Measurements from ENCODE around the gene ACTR3. TPM values are rescaled to one million over a fixed set of nuclear protein-coding genes. Genes with fewer than 3 reads are reported as not detected.

Gene ACTR3
- total RNA-seq, 1 donor from 2014 or later: 638 TPM

DNA sequence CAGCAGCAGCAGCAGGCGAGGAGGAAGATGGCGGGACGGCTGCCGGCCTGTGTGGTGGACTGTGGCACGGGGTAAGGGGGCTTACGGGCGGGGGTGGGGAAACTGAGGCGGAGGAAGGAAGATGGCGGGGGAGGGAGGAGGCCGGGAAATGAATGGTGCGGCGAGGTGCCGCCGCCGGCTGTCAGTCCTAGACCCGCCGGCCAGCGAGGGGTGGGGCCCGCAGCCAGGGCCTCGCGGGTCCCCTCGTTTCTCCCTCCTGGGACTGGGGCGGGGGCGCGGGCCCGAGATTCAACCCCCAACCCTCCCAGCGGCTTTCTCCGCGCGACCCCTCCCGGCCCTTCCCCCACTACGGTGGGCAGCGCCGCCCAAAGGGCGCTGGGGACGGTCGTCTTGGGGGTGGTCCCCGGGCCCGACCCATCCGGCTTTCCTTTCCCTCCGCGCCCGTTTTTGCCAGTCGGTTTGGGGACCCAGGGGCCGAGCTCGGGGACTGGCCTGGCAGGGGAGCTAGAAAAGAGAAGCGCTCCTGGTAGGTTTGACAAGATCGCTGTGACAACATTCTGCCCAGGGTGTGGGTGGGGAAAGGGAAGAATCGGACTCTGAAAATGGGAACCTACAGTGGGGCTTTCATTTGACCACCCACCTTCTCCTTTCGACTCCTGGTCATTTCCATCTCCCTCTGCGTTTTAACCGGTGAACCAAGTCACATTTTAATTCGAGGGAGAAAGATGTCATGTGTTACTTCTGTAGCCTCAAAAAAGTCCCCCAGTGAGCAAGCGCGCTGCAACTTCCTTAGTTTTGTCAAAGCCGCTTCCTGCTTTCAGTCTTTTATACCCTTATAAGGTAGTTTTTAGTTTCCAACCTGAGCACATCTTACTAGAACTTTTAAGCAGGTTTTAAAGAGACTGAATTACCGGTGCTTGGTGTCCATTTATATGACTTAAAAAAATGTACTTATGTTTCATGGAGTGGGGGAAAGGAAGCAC, 655 bp downstream of the ACTR3 start:
- ChIA-PET CTCF (interaction anchor here (1.2 to 1.5 kb wide), 2 partner anchors 30 to 134 kb away, joined by 3 read pairs; partner anchors contain the start of gene SLC35F5), POLR2A (interaction anchor here (0.7 to 10.9 kb wide), 12 partner anchors 8 to 191 kb away, joined by 4 to 191 read pairs (median 8); partner anchors contain the start of gene SLC35F5)
- H3K9me3 Mint-ChIP-seq: no peaks in the 10 kb centered on the region
- H3K27me3 Mint-ChIP-seq: no peaks in the 10 kb centered on the region
- intact Hi-C loops (cut with micrococcal nuclease): loop anchor here (1.0 to 2.0 kb wide), 2 partner anchors 134 to 286 kb away; partner anchors contain the start of gene SLC35F5
- peak; percentile 60 for DNase-seq
- peaks cover 52% of the 10 kb centered on the region for H3K36me3 Mint-ChIP-seq (ENCODE audit: low read depth)
- peaks cover 84% of the 10 kb centered on the region for H3K4me1 Mint-ChIP-seq
- H3K4me3 Mint-ChIP-seq: peak overlapping the region; percentile 98
- peak overlapping the region; percentile 99 for H3K27ac Mint-ChIP-seq
- peak; percentile 29 for ATAC-seq (ENCODE audit: low read depth)
- TF ChIP-seq, protein P1, sequence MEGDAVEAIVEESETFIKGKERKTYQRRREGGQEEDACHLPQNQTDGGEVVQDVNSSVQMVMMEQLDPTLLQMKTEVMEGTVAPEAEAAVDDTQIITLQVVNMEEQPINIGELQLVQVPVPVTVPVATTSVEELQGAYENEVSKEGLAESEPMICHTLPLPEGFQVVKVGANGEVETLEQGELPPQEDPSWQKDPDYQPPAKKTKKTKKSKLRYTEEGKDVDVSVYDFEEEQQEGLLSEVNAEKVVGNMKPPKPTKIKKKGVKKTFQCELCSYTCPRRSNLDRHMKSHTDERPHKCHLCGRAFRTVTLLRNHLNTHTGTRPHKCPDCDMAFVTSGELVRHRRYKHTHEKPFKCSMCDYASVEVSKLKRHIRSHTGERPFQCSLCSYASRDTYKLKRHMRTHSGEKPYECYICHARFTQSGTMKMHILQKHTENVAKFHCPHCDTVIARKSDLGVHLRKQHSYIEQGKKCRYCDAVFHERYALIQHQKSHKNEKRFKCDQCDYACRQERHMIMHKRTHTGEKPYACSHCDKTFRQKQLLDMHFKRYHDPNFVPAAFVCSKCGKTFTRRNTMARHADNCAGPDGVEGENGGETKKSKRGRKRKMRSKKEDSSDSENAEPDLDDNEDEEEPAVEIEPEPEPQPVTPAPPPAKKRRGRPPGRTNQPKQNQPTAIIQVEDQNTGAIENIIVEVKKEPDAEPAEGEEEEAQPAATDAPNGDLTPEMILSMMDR (IDR thresholded peaks at IDR 0.05): no peak

DNA sequence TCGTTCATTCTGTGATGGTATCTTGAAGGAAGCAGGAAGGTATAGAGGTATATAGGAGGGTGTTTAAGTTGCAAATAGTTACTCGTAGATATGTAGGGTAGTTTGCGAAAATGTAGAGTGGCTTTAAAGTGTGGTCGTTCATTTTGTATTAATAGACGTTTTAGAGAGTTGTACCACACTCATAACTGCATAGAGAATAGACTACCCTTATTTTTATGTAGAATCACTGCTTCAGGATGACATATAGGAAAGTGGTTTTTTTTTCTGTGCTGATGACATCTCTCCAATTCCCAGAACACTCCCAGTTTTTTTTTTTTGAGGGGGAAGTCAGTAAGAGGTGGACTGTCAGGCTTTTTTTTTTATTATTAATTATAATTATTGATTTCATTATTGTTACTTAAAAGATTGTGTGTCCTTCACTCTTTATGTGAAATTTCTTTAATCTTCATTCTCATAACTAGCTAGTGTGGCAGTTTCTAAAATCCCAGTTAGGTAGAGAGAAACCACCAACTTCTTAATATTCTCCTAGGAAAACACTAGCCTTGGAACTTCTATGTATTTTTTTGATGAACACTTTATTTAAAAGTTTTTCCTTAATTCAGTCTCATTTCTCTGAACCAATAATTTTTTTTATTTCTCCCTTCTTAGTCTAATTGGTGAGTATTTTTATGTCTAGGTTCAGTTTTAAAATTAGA, 1.5 kb downstream of the ACTR3 start:
- intact Hi-C loops (cut with micrococcal nuclease): loop anchor here (2.0 kb wide), 1 partner anchor 287 kb away; no protein-coding TSS in a partner anchor
- Mint-ChIP-seq H3K9me3 (no peaks in the 10 kb centered on the region), H3K27me3 (no peaks in the 10 kb centered on the region), H3K27ac (peak overlapping the region; percentile 99), H3K36me3 (ENCODE audit: low read depth) (peaks cover 60% of the 10 kb centered on the region), H3K4me1 (peaks cover 85% of the 10 kb centered on the region), H3K4me3 (peak overlapping the region; percentile 98)
- ATAC-seq (ENCODE audit: low read depth) (no peak), DNase-seq (no peak)
- POLR2A ChIA-PET: interaction anchor here (0.7 to 10.9 kb wide), 4 partner anchors 19 to 135 kb away, joined by 4 to 191 read pairs (median 48); partner anchors contain the start of gene SLC35F5
- CTCF ChIA-PET: no interaction called here
- TF ChIP-seq, protein P1 (IDR thresholded peaks at IDR 0.05): no peak

DNA sequence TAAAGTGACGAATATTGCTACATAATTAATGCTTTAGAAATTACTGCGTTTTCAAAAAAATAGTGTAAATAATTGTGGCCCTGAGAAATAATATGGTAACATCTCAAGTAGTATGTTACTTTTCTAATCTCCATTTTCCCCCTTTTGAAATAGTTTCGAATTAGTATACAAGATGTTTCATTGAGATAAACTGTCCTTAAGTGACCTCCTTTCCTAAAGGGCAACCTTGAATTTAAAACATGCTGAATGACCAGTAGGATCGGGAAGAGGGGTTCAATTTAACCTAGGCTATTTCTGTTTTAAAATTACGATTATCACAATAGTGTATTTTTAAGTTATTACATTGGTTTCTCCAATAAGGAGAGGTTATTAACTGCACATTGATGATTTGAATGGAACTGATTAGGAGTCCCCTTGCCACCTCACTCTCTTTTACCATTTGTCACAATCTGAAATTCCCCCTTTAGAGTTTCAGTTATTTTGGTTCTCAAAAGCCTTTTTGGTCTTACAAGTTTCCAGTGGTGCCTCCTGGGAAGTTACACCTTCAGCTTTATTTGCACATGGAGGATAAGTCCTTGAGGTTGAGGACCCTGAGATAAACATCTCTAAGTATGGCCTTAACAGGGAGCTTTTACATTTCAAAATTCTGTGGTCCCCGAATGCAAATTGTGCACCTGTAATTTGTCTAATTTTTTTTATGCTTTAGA, 2.3 kb downstream of the ACTR3 start:
- Mint-ChIP-seq H3K4me1 (peaks cover 85% of the 10 kb centered on the region), H3K4me3 (peak overlapping the region; percentile 98), H3K27me3 (no peaks in the 10 kb centered on the region), H3K9me3 (no peaks in the 10 kb centered on the region), H3K27ac (peak overlapping the region; percentile 82), H3K36me3 (ENCODE audit: low read depth) (peaks cover 64% of the 10 kb centered on the region)
- intact Hi-C loops (cut with micrococcal nuclease): no loop called here
- CTCF ChIA-PET: no interaction called here
- POLR2A ChIA-PET: interaction anchor here (0.7 to 10.9 kb wide), 4 partner anchors 11 to 136 kb away, joined by 4 to 191 read pairs (median 10); partner anchors contain the start of gene SLC35F5
- DNase-seq (no peak), ATAC-seq (ENCODE audit: low read depth) (no peak)
- TF ChIP-seq, protein P1 (IDR thresholded peaks at IDR 0.05): no peak

DNA sequence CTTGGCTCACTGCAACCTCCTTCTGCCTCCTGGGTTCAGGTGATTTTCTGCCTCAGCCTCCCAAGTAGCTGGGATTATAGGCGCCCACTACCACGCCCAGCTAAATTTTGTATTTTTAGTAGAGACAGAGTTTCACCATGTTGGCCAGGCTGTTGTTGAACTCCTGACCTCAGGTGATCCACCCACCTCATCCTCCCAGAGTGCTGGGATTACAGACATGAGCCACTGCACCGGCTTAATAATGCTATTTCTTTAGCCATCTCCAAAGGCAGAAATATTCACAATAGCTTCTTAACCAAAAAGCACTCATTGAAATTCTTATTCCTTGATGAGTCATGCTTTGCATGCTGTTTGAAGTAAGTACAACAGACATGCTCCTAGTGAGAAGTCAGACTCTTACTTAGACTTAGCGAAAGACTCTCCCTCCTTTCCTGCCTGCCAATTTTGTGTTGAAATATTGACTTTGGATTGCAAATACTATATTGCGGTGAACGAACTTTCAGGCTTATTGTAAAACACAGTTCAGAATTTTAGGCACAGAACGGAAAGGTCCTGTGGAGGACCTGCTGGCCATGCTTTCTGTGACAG, 4.4 kb downstream of the ACTR3 start:
- no peak for ATAC-seq (ENCODE audit: low read depth)
- no peak for DNase-seq
- TF ChIP-seq, protein P1 (IDR thresholded peaks at IDR 0.05): no peak
- CTCF ChIA-PET: no interaction called here
- no peaks in the 10 kb centered on the region for H3K9me3 Mint-ChIP-seq
- intact Hi-C loops (cut with micrococcal nuclease): loop anchor here (1.0 kb wide), 1 partner anchor 8 kb away; no protein-coding TSS in a partner anchor
- H3K4me3 Mint-ChIP-seq: peak overlapping the region; percentile 98
- H3K27ac Mint-ChIP-seq: peak overlapping the region; percentile 82
- POLR2A ChIA-PET: interaction anchor here (0.6 to 10.9 kb wide), 6 partner anchors 9 to 161 kb away, joined by 3 to 191 read pairs (median 8); partner anchors contain the start of gene SLC35F5
- H3K27me3 Mint-ChIP-seq: no peaks in the 10 kb centered on the region
- H3K4me1 Mint-ChIP-seq: peaks cover 85% of the 10 kb centered on the region
- peaks cover 72% of the 10 kb centered on the region for H3K36me3 Mint-ChIP-seq (ENCODE audit: low read depth)

All from activated B cell treated with CpG ODN at 0.5 μM for 24 hours (primary cell).